ENCODE measurements around the gene TUBA3D.
"Not testable (repeated sequence)": the region's sequence is repeated elsewhere in the genome, so short reads cannot be mapped to it uniquely, and the experiment has no call there.

DNA sequence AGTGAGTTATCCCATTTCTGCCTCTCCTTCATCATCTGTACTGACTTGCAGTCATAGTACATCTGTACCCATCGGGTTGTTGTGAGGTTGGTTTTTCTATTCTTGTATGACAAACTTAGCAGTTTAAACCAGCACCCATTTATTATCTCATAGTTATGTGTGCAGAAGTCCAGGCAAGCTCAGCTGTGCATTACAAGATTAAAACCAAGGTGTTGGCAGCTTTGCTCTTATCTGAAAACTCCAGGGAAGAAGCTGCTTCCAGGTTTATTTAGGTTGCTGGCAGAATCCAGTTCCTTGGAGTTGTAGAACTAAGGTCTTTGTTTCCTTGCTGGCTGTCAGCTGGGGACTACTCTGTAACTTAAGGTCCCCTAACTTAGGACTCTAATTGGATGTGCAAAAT lies 19.6 kb downstream of the TUBA3D start:
- not testable (repeated sequence) for TF ChIP-seq CTCF (conservative IDR thresholded peaks at IDR 0.05 in 1 of 2, IDR thresholded peaks at IDR 0.05 in 1 of 2; ENCODE audit: low read depth in 1 of 2, low read length in 2 of 2); EZH2 (IDR thresholded peaks at IDR 0.05; ENCODE audit: low read length, missing control alignments)

Data from fibroblast of lung (primary cell).